Epithelial cell of esophagus (primary cell): ENCODE measurements around the gene MSANTD3.
A peak's percentile ranks its signal among the peaks of the same experiment; 100 is the strongest.

Experiments
- DNase-seq: peaks from one replicate; pipeline ENCODE4 v3.0.0; 2010; ENCODE audit warnings: low read depth
- H3K4me3 ChIP-seq: 2 replicates; pipeline ENCODE4 v1.5.1; 2011; ENCODE audit warnings: mild to moderate bottlenecking, low read length, control low read depth
- TF ChIP-seq, protein P1 (sequence below): IDR thresholded peaks from 2 replicates; pipeline ENCODE4 v1.5.1; 2011; ENCODE audit warnings: low read depth, mild to moderate bottlenecking, low read length, control low read depth, inconsistent platforms; ENCODE audit not compliant: insufficient read depth; ENCODE audit errors: missing control alignments

The MSANTD3 gene

GRCh38 chr9:100486479-100487176 lies 59.7 kb downstream of the MSANTD3 start:
- TF ChIP-seq, protein P1, sequence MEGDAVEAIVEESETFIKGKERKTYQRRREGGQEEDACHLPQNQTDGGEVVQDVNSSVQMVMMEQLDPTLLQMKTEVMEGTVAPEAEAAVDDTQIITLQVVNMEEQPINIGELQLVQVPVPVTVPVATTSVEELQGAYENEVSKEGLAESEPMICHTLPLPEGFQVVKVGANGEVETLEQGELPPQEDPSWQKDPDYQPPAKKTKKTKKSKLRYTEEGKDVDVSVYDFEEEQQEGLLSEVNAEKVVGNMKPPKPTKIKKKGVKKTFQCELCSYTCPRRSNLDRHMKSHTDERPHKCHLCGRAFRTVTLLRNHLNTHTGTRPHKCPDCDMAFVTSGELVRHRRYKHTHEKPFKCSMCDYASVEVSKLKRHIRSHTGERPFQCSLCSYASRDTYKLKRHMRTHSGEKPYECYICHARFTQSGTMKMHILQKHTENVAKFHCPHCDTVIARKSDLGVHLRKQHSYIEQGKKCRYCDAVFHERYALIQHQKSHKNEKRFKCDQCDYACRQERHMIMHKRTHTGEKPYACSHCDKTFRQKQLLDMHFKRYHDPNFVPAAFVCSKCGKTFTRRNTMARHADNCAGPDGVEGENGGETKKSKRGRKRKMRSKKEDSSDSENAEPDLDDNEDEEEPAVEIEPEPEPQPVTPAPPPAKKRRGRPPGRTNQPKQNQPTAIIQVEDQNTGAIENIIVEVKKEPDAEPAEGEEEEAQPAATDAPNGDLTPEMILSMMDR = no peak
- no peak overlapping the region for H3K4me3 ChIP-seq
- no peak for DNase-seq

DNA sequence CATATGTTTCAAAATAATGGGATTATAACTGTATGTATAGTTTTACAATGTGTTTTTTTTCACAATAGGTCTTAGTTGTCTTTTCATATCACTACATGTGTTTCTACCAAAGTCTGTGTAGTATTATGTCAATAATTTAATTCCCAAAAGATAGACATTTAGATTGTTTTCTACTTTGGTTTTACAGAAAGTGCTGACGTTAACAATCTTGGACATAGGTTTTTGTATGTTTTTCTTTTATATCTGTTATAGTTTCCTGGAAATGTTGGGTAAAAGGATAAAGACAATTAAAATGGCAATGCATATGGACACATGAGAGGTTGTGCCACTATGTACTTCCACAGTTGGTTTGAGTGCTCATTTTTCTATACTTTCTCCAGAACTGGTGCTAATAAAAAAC lies 61.2 kb downstream of the MSANTD3 start:
- no peak for DNase-seq
- TF ChIP-seq, protein P1 = no peak
- no peak overlapping the region for H3K4me3 ChIP-seq

- TF ChIP-seq, protein P1 = no peak
- H3K4me3 ChIP-seq = no peak overlapping the region
- DNase-seq = no peak
Observed at GRCh38 chr9:100489836-100490235, 62.9 kb downstream of the MSANTD3 start.

DNA sequence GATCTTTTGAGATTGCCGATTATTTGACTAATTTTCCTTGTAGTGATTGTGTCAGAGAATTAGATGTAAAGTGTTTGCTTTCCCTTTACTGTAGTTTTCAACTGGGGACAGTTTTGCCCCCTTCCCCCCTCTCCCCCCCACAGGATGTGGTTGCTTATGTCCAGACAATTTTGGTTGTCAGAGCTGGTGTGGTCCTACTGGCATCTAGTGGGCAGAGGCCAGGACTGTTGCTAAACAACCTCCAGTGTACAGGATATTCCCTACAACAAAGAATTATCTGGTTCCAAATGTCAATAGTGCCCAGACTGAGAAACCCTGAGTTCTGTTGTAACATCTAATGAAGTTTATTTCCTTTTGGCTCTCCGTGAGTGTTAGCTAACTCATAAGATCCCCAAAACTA lies 66.0 kb downstream of the MSANTD3 start:
- no peak overlapping the region for H3K4me3 ChIP-seq
- TF ChIP-seq, protein P1 = no peak
- DNase-seq = no peak

DNA sequence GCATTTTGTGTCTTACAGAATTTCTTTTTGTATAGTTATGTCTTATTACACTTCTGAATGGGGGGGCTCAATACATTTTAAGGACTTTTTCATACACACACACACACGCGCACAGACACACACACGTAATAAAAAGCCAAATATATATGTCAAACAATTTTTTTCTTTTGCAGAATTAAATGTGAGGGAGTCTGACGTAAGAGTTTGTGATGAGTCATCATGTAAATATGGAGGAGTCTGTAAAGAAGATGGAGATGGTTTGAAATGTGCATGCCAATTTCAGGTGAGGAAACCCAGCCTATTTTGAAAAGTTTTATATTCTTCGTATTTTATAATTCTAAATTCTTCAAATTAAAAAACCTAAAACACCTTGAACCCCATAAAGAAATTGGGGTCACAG lies 71.6 kb downstream of the MSANTD3 start:
- no peak overlapping the region for H3K4me3 ChIP-seq
- DNase-seq = peak; percentile 41
- TF ChIP-seq, protein P1 = no peak

- TF ChIP-seq, protein P1 = no peak
- no peak overlapping the region for H3K4me3 ChIP-seq
- no peak for DNase-seq
Observed at GRCh38 chr9:100499460-100499859, 72.5 kb downstream of the MSANTD3 start.

GRCh38 chr9:100499866-100500265 lies 72.9 kb downstream of the MSANTD3 start:
- DNase-seq = no peak
- H3K4me3 ChIP-seq = no peak overlapping the region
- TF ChIP-seq, protein P1 = no peak
